ENCODE data around the gene BET1. TPM values are rescaled to one million over a fixed set of nuclear protein-coding genes. Genes with fewer than 3 reads are reported as not detected.
"Not testable (repeated sequence)": the region's sequence is repeated elsewhere in the genome, so short reads cannot be mapped to it uniquely, and the experiment has no call there.

The BET1 gene, protein sequence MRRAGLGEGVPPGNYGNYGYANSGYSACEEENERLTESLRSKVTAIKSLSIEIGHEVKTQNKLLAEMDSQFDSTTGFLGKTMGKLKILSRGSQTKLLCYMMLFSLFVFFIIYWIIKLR
- polyA plus RNA-seq (2013, experiment 1 of 2; ENCODE audit: insufficient read length): 33.0 TPM
- polyA plus RNA-seq (2013, experiment 2 of 2; ENCODE audit: insufficient read length): 33.7 TPM

GRCh38 chr7:94004024-94004951, at the start of gene BET1:
Gene BET1, minus strand, starts transcription at chr7:94004355. Its CDS starts 139 bp downstream, at chr7:94004216.
- peak; percentile 98 for DNase-seq

GRCh38 chr7:94053532-94053931, 49.4 kb upstream of the BET1 start:
- no peak for DNase-seq

GRCh38 chr7:94052398-94053180, 48.4 kb upstream of the BET1 start:
- no peak for DNase-seq

DNA sequence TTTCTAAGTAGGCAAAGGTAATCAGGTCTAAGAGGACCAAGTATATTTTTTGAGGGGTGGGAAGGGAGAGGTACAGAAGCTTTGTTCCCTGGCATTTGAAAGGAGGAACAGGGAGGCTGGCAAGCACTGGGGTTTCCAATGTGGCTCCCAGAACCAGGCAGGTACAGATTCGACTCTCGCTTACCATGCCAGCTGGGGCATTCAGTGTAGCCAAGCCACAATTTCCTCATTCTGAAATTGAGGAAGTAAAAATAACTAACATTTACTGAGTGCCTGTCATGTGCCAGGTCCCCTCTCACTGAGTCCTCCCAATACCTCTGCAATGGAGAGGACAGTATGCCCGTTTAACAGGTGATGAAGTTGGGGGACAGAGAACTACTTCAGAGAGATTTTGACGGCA, 45.9 kb upstream of the BET1 start:
- DNase-seq: no peak

DNA sequence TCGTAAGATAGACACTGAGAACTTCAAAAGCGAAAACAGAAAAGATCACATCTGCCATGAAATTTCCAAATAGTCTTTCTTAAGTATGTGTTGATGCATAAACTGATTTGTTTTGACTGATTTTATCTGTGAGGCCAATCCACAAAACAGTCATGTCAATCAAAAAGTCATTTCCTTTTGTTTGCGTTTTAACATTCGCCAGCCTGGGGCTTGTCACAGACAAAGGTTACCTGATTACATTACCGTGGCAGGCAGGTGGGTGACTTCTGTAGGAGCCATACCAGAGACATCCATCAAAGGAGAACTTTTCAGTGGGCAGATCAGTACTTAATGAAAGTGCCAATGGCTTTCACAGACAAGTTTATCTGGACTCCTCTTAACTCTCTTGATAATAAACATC, 45.5 kb upstream of the BET1 start:
- no peak for DNase-seq

- no peak for DNase-seq
Measured at GRCh38 chr7:94048755-94049154, 44.6 kb upstream of the BET1 start.

- no peak for DNase-seq
Measured at GRCh38 chr7:94047956-94048355, 43.8 kb upstream of the BET1 start.

- no peak for DNase-seq
Measured at GRCh38 chr7:94045581-94045980, 41.4 kb upstream of the BET1 start.

DNA sequence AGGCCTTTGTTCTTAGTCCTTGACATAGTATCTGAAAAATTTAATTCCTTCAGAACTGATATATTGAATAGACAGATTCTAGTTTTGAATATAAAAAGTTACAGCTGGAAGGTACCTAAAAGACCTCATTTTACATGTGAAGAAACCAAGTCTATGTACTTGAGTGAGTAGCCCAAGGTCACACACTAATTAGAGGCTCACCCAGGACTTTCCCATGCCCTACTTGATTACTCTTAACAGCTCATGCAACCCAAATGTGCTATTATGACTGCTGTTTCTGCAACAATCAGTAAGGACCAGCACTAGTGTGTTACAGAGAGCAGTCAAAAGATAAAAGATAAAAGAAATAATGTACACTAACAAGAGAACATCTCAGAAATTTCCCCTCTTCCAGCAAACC, 40.7 kb upstream of the BET1 start:
- DNase-seq: no peak

DNA sequence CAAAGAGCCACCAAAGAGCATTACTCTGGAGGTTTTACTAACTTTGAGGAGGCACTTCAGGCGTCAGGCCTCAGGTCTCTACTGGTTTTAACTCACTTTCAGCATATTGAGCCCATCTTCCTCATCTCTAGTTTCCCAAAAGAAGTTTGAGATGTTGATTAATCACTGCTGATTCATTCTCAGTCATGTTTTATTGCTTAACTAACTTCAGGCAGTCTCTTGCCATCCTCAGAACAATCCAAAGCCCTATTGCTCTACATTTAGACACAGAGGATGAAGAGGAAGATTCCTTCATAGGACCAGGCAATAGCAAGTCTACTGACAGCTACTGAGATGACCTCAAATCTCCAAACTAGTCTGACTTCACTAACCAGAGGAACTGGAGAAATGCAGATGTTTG, 39.1 kb upstream of the BET1 start:
- DNase-seq: peak; percentile 24

DNA sequence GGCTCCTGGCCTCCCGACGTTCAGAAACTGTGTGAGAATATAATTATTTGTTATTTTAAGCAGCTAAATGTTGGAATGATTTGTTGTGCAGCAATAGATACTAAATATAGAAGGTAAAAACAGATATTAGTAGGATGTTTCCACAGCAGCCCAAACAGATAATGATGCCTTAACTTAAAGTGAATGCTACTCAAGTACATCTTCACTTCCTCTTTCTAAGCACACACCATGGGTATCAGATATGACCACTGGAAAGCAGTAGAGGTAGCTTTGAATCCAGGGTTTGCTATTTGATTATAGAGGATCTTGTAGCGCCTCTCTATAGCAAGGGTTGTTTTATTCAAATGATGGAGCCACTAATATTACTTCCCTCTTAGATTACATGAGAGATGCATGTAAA, 38.2 kb upstream of the BET1 start:
- no peak for DNase-seq

GRCh38 chr7:94041529-94041928, 37.4 kb upstream of the BET1 start:
- peak; percentile 15 for DNase-seq

DNA sequence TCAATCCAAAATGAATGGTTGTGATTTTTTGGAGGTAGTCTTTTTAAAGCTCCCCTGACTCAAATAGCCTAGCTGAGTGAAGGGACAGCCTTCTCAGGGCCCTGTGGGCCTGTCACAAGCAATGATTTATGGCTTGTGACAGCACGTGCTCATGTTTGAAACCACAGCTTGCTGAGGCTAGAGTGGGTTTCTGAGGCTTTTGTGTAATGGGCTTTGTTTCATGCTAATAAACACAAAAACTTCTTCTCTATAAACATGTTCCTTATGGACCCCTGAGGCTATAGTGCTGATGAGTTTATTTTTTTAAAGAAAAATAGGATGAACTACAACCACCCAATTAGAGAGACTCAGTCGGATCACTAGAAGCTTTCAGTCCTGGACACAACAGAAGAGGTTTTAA, 36.1 kb upstream of the BET1 start:
- DNase-seq: no peak

DNA sequence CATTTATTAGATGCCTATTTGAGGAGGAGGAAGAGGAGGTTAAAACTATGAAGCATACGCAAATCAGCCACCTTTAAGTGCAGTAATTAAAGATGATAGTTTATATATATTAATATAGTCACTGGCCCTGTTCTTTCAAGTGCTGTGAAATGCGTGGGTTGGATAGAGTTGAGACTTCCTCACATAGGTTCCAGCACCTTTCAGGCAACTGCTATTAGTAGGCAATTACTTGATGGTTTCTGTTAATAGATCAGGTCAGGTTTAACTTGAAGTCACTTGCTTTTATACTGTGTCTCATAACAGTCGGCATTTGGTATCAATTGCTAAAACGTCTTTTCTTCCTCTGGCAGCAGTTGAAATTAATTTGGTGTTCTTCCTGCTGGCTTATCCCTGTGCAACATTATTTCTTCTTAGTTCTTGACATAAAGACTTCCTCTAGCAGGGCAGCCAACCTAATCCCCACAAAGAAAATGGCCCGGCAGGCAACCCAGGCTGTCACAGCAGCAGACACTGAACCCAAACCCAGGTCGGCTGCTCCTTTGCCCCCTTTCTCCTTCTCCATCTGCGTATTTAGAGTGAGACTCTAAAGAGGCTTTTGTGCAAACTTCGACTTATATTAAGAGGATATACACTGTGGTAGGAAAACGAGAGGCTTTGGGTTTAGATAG, 35.3 kb upstream of the BET1 start:
- DNase-seq: no peak

- DNase-seq: no peak
Measured at GRCh38 chr7:94031865-94032264, 27.7 kb upstream of the BET1 start.

DNA sequence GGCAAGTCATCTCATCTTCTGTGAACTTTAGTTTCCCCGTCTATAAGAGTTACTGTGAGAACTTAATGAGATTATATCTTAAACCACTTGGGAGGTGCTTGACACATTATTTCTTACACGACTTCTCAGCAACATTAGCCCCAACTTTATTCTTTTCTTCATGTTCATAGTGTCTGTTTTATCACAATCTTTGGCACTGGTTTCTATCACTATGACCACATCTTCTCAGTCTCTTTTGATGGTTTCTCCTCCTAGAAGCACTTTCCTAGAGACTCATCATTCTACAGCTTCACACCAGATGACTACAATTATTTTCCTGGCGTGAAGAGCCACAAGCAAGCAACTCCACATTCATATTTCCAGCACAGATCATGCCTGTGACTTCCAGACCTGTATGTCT, 26.5 kb upstream of the BET1 start:
- DNase-seq: no peak

GRCh38 chr7:94029976-94030375, 25.8 kb upstream of the BET1 start:
- no peak for DNase-seq

DNA sequence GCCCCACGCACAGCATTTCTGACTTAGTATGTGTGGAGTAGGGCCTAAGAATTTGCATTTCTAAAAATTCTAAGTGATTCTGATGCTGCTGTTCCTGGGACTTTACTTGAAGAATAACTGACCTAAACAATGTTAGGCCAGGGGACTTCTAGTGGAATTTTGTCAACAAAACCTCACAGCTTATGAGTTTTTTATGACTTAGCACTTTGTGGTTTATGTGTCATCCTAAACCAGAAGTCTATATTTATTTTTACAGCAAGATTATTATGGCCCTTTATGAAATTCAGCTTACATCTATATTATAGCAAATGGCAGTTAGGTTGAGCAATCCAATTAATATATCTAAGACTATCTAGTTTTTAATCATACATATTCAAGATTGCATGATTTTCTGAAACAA, 24.6 kb upstream of the BET1 start:
- peak; percentile 52 for DNase-seq

- not testable (repeated sequence) for DNase-seq
Measured at GRCh38 chr7:94026619-94027018, 22.5 kb upstream of the BET1 start.

DNA sequence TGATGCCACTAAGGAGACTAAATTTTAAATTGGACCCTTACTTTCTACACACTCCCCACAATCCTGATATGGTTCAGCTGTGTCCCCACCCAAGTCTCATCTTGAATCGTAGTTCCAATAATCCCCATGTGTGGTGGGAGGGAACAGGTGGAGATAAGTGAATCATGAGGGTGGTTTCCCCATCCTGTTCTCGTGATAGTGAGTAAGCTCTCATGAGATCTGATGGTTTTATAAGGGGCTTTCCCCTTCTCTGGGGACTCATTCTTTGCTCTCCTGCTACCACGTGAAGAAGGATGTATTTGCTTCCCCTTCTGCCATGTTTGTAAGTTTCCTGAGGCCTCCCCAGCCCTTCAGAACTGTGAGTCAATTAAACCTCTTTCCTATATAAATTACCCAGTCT, 18.4 kb upstream of the BET1 start:
- no peak for DNase-seq

GRCh38 chr7:94016786-94017185, 12.6 kb upstream of the BET1 start:
- DNase-seq: no peak

- no peak for DNase-seq
Measured at GRCh38 chr7:94015538-94015937, 11.4 kb upstream of the BET1 start.

DNA sequence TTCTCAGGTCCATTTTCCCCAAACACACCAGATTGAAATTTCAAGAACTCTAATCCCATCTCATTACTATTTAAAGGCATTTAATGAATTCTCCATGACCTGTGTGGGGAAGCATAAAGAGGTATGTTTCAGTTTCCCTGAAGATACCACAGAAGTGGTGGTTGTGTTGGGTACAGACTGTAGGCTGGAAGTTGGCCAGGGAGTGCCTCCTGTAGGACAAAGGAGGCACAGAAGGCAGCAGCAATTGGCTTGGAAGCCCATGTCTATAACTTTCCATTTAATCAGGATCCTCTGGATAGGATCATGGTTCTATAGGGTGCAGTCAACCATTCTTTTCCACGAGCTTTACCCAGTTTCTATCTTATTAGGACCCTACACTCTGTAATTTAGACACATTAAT, 8.6 kb upstream of the BET1 start:
- DNase-seq: no peak

Data from fibroblast of skin of scalp (primary cell).